ENCODE measurements around the gene SCN7A.

SCN7A gene

DNA sequence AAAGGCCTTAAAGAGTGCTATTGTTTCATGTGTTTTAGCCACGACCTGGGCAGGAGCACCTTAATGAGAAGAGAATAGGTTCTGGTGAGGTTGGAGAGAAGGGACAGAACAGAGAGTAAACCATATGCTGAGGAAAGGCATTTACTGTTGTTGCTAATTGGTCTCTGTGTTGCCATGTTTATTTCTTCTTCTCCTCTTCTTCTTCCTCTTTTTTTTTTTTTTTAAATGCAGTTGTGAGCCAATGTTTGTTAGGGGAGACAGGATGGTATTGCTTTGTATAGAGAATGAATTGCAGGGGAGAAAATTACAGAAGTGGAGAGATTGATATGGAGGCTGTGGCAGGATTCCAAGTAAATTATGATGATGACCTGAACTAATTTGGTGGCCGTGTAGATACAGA, 120.9 kb downstream of the SCN7A start:
- Histone ChIP-seq H3K9me3 (replicated peaks in 1 of 2; ENCODE audit: control insufficient read depth in 2 of 2, insufficient read depth in 1 of 2, low read depth in 1 of 2, low read length in 2 of 2) (no peaks in the 10 kb centered on the region), H4K91ac (ENCODE audit: low read depth, low read length, poor library complexity) (no peak overlapping the region), H3K36me3 (replicated peaks in 1 of 2; ENCODE audit: control insufficient read depth in 2 of 2, insufficient read depth in 2 of 2, low read length in 2 of 2) (no peaks in the 10 kb centered on the region), H2AK5ac (ENCODE audit: low read depth, low read length) (no peak overlapping the region), H3K4me1 (ENCODE audit: control insufficient read depth in 2 of 2, insufficient read depth in 1 of 2, low read depth in 1 of 2, low read length in 2 of 2) (peaks cover 2 to 8% of the 10 kb centered on the region in 2 donors), H3K79me1 (ENCODE audit: low read depth, low read length) (no peaks in the 10 kb centered on the region), H3K14ac (ENCODE audit: low read length) (no peak overlapping the region), H3K9ac (ENCODE audit: low read depth, low read length, poor library complexity) (no peak overlapping the region), H3K4me3 (ENCODE audit: low read length in 2 of 2) (no peak overlapping the region), H3K23ac (ENCODE audit: low read depth, low read length, poor library complexity) (no peak overlapping the region), H3K27ac (replicated peaks; ENCODE audit: low read length) (no peak overlapping the region), H4K8ac (ENCODE audit: low read depth, low read length) (no peak overlapping the region), H2BK5ac (ENCODE audit: low read length) (no peak overlapping the region), H2BK15ac (ENCODE audit: low read length) (no peak overlapping the region), H3K4me2 (ENCODE audit: insufficient read depth, low read length, poor library complexity, severe bottlenecking) (no peak overlapping the region), H2AFZ (ENCODE audit: low read length) (no peak overlapping the region), H3K27me3 (ENCODE audit: control insufficient read depth in 3 of 3, insufficient read depth in 3 of 3, low read depth in 1 of 3, low read length in 3 of 3) (peaks cover 0 to 3% (median 0%) of the 10 kb centered on the region in 3 experiments), H3K4ac (ENCODE audit: low read length) (no peak overlapping the region), H3K18ac (ENCODE audit: low read length) (no peak overlapping the region), H2BK120ac (ENCODE audit: low read depth, low read length) (no peak overlapping the region), H2BK12ac (ENCODE audit: low read length) (no peak overlapping the region)
- no peak for DNase-seq (ENCODE audit: low spot score)
- no CpG with 5 or more reads among the region's 2 CpGs for WGBS, 2 donors (ENCODE audit: extremely low coverage in 2 of 2, insufficient read length in 2 of 2, insufficient replicate concordance in 1 of 2)

DNA sequence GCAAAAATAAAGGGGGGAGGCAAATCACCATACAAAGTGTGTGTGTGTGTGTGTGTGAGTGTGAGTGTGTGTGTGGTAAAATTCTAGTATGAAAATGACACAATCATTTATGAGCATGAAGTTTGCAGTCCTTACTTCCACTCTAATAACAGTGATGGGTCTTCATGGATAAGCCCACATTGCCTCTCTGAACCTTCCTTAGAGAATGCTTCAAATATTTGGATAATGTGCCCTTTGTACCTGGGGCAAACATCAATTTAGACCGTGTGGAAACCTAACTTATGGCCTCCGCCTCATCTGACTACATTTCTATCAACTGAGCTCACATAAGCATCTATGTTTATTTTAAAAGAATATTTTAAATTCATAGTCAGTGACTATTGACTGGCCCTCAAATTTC, 122.0 kb downstream of the SCN7A start:
- no peak for DNase-seq (ENCODE audit: low spot score)
- Histone ChIP-seq H3K79me1 (ENCODE audit: low read depth, low read length) (no peaks in the 10 kb centered on the region), H3K36me3 (replicated peaks in 1 of 2; ENCODE audit: control insufficient read depth in 2 of 2, insufficient read depth in 2 of 2, low read length in 2 of 2) (no peaks in the 10 kb centered on the region), H3K27me3 (ENCODE audit: control insufficient read depth in 3 of 3, insufficient read depth in 3 of 3, low read depth in 1 of 3, low read length in 3 of 3) (peaks cover 0 to 3% (median 0%) of the 10 kb centered on the region in 3 experiments), H2BK120ac (ENCODE audit: low read depth, low read length) (no peak overlapping the region), H3K18ac (ENCODE audit: low read length) (no peak overlapping the region), H3K9ac (ENCODE audit: low read depth, low read length, poor library complexity) (no peak overlapping the region), H4K91ac (ENCODE audit: low read depth, low read length, poor library complexity) (no peak overlapping the region), H2BK15ac (ENCODE audit: low read length) (no peak overlapping the region), H3K4me1 (ENCODE audit: control insufficient read depth in 2 of 2, insufficient read depth in 1 of 2, low read depth in 1 of 2, low read length in 2 of 2) (peaks cover 2 to 7% of the 10 kb centered on the region in 2 donors), H2BK12ac (ENCODE audit: low read length) (no peak overlapping the region), H3K4me2 (ENCODE audit: insufficient read depth, low read length, poor library complexity, severe bottlenecking) (no peak overlapping the region), H3K4me3 (ENCODE audit: low read length in 2 of 2) (no peak overlapping the region), H4K8ac (ENCODE audit: low read depth, low read length) (no peak overlapping the region), H3K14ac (ENCODE audit: low read length) (no peak overlapping the region), H3K9me3 (replicated peaks in 1 of 2; ENCODE audit: control insufficient read depth in 2 of 2, insufficient read depth in 1 of 2, low read depth in 1 of 2, low read length in 2 of 2) (no peaks in the 10 kb centered on the region), H3K4ac (ENCODE audit: low read length) (no peak overlapping the region), H3K23ac (ENCODE audit: low read depth, low read length, poor library complexity) (no peak overlapping the region), H3K27ac (replicated peaks; ENCODE audit: low read length) (no peak overlapping the region), H2AFZ (ENCODE audit: low read length) (no peak overlapping the region), H2AK5ac (ENCODE audit: low read depth, low read length) (no peak overlapping the region), H2BK5ac (ENCODE audit: low read length) (no peak overlapping the region)
- WGBS, 2 donors (ENCODE audit: extremely low coverage in 2 of 2, insufficient read length in 2 of 2, insufficient replicate concordance in 1 of 2): no CpG with 5 or more reads among the region's 2 CpGs

DNA sequence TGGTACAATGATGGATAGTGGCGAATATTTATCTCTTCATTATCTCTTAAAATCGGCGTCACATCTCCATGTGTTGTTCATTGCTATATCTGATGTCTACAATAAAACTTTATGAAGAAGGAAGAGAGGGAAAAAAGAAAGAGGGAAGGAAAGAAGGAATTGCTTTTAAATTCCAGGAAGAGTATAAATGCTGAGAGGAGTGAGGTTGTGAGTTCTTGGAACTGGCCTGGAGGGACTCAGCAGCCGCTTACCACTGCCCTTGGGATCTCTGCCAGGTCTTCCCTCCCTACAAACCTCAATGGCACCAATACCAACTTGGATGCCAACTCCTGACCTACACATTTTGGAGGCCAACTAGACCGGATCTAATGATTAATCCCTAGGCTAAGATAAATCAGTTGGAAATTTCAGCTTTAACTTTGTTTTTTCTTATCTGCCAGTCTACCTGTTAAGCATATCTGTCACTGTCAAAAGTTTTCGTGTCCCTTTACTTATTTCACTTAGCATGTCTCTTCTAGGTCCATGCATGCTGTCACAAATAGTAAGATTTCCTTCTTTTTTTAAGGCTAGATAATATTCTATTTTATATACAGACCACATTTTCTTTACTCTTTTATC, 128.1 kb downstream of the SCN7A start:
- Histone ChIP-seq H2BK15ac (ENCODE audit: low read length) (no peak overlapping the region), H3K36me3 (replicated peaks in 1 of 2; ENCODE audit: control insufficient read depth in 2 of 2, insufficient read depth in 2 of 2, low read length in 2 of 2) (no peaks in the 10 kb centered on the region), H2BK5ac (ENCODE audit: low read length) (no peak overlapping the region), H4K8ac (ENCODE audit: low read depth, low read length) (no peak overlapping the region), H3K4ac (ENCODE audit: low read length) (no peak overlapping the region), H2AK5ac (ENCODE audit: low read depth, low read length) (no peak overlapping the region), H3K4me3 (ENCODE audit: low read length in 2 of 2) (no peak overlapping the region), H2BK12ac (ENCODE audit: low read length) (no peak overlapping the region), H3K4me2 (ENCODE audit: insufficient read depth, low read length, poor library complexity, severe bottlenecking) (no peak overlapping the region), H4K91ac (ENCODE audit: low read depth, low read length, poor library complexity) (no peak overlapping the region), H3K18ac (ENCODE audit: low read length) (no peak overlapping the region), H2AFZ (ENCODE audit: low read length) (no peak overlapping the region), H3K4me1 (ENCODE audit: control insufficient read depth in 2 of 2, insufficient read depth in 1 of 2, low read depth in 1 of 2, low read length in 2 of 2) (no peaks in the 10 kb centered on the region), H3K9ac (ENCODE audit: low read depth, low read length, poor library complexity) (no peak overlapping the region), H3K23ac (ENCODE audit: low read depth, low read length, poor library complexity) (no peak overlapping the region), H3K27ac (replicated peaks; ENCODE audit: low read length) (no peak overlapping the region), H3K14ac (ENCODE audit: low read length) (no peak overlapping the region), H3K27me3 (ENCODE audit: control insufficient read depth in 3 of 3, insufficient read depth in 3 of 3, low read depth in 1 of 3, low read length in 3 of 3) (no peaks in the 10 kb centered on the region), H3K9me3 (replicated peaks in 1 of 2; ENCODE audit: control insufficient read depth in 2 of 2, insufficient read depth in 1 of 2, low read depth in 1 of 2, low read length in 2 of 2) (no peaks in the 10 kb centered on the region), H2BK120ac (ENCODE audit: low read depth, low read length) (no peak overlapping the region), H3K79me1 (ENCODE audit: low read depth, low read length) (no peaks in the 10 kb centered on the region)
- WGBS, 2 donors (ENCODE audit: extremely low coverage in 2 of 2, insufficient read length in 2 of 2, insufficient replicate concordance in 1 of 2): no CpG with 5 or more reads among the region's 6 CpGs
- DNase-seq (ENCODE audit: low spot score): no peak

DNA sequence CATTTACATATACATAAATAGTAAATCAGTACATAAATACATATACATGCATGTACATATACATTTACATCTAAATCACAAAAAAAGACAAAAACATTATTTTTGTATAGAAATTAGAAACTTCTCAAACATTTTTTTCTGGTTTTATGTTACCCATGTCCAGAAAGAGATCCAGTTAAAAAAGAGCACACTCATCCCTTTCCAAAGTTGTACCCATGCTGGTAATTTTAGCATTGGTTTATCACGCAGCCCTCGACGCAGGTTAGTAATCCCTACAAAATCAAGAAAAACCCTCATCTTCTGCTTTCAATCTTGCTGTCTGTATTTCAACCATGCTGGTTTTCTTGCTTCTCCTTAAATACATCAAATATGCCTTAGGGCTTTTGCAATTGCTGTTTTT, 128.8 kb downstream of the SCN7A start:
- WGBS, 2 donors (ENCODE audit: extremely low coverage in 2 of 2, insufficient read length in 2 of 2, insufficient replicate concordance in 1 of 2): no CpG with 5 or more reads among the region's 3 CpGs
- no peak for DNase-seq (ENCODE audit: low spot score)

More for the DNA sequence above, 128.8 kb downstream of the SCN7A start:
- Histone ChIP-seq H3K36me3 (replicated peaks in 1 of 2; ENCODE audit: control insufficient read depth in 2 of 2, insufficient read depth in 2 of 2, low read length in 2 of 2) (no peaks in the 10 kb centered on the region), H3K27me3 (ENCODE audit: control insufficient read depth in 3 of 3, insufficient read depth in 3 of 3, low read depth in 1 of 3, low read length in 3 of 3) (no peaks in the 10 kb centered on the region), H3K4me3 (ENCODE audit: low read length in 2 of 2) (no peak overlapping the region), H2AFZ (ENCODE audit: low read length) (no peak overlapping the region), H2BK5ac (ENCODE audit: low read length) (no peak overlapping the region), H2BK12ac (ENCODE audit: low read length) (no peak overlapping the region), H3K4me2 (ENCODE audit: insufficient read depth, low read length, poor library complexity, severe bottlenecking) (no peak overlapping the region), H4K91ac (ENCODE audit: low read depth, low read length, poor library complexity) (no peak overlapping the region), H2AK5ac (ENCODE audit: low read depth, low read length) (no peak overlapping the region), H2BK120ac (ENCODE audit: low read depth, low read length) (no peak overlapping the region), H3K4me1 (ENCODE audit: control insufficient read depth in 2 of 2, insufficient read depth in 1 of 2, low read depth in 1 of 2, low read length in 2 of 2) (no peaks in the 10 kb centered on the region), H3K14ac (ENCODE audit: low read length) (no peak overlapping the region), H3K18ac (ENCODE audit: low read length) (no peak overlapping the region), H4K8ac (ENCODE audit: low read depth, low read length) (no peak overlapping the region), H3K4ac (ENCODE audit: low read length) (no peak overlapping the region), H3K27ac (replicated peaks; ENCODE audit: low read length) (no peak overlapping the region), H3K9ac (ENCODE audit: low read depth, low read length, poor library complexity) (no peak overlapping the region), H3K9me3 (replicated peaks in 1 of 2; ENCODE audit: control insufficient read depth in 2 of 2, insufficient read depth in 1 of 2, low read depth in 1 of 2, low read length in 2 of 2) (no peaks in the 10 kb centered on the region), H3K79me1 (ENCODE audit: low read depth, low read length) (no peaks in the 10 kb centered on the region), H3K23ac (ENCODE audit: low read depth, low read length, poor library complexity) (no peak overlapping the region), H2BK15ac (ENCODE audit: low read length) (no peak overlapping the region)
